OCI-LY1 (cell line): ENCODE data around the gene SVIP.

Experiments
- H2AFZ ChIP-seq: fragments of 200-600 bp; sonication (generic), shearing (Covaris generic); 2 replicates; pipeline ENCODE4 v1.6.0; 2014; ENCODE audit warnings: antibody characterized with exemption, mild to moderate bottlenecking, low read length
- H3F3A ChIP-seq: fragments of 200-600 bp; sonication (generic), shearing (Covaris generic); 2 replicates; pipeline ENCODE4 v1.6.0; 2014; ENCODE audit warnings: mild to moderate bottlenecking, antibody characterized with exemption, low read length, moderate library complexity; ENCODE audit not compliant: insufficient read depth
- H3K27ac ChIP-seq: fragments of 200-600 bp; sonication (generic); 2 replicates; pipeline ENCODE4 v1.5.1; 2014; ENCODE audit warnings: low read length, mixed run types, mild to moderate bottlenecking, low read depth; ENCODE audit not compliant: poor library complexity, severe bottlenecking
- H3K27me3 ChIP-seq: fragments of 200-600 bp; sonication (generic); 2 replicates; pipeline ENCODE4 v1.6.0; 2014; ENCODE audit warnings: antibody characterized with exemption, mild to moderate bottlenecking, low read length, moderate library complexity; ENCODE audit not compliant: insufficient read depth
- H3K36me3 ChIP-seq: fragments of 200-600 bp; sonication (generic); 2 replicates; pipeline ENCODE4 v1.6.1; 2014; ENCODE audit warnings: mild to moderate bottlenecking, antibody characterized with exemption, low read length, moderate library complexity, mixed read lengths; ENCODE audit not compliant: insufficient read depth
- H3K4me1 ChIP-seq: fragments of 200-600 bp; sonication (generic); 2 replicates; pipeline ENCODE4 v1.5.1; 2014; ENCODE audit warnings: mild to moderate bottlenecking, low read length, moderate library complexity; ENCODE audit not compliant: insufficient read depth, severe bottlenecking
- H3K4me2 ChIP-seq: fragments of 200-600 bp; sonication (generic), shearing (Covaris generic); 2 replicates; pipeline ENCODE4 v1.6.1; 2014; ENCODE audit warnings: low read length
- H3K4me3 ChIP-seq: fragments of 200-600 bp; sonication (generic); 2 replicates; pipeline ENCODE4 v1.5.1; 2014; ENCODE audit warnings: low read length, low read depth, mild to moderate bottlenecking, mixed read lengths; ENCODE audit not compliant: poor library complexity, severe bottlenecking
- H3K79me2 ChIP-seq: fragments of 200-600 bp; shearing (Covaris generic); 2 replicates; pipeline ENCODE4 v1.6.1; 2016; ENCODE audit warnings: mixed run types, low read length, mixed read lengths; ENCODE audit not compliant: insufficient read depth
- H3K9ac ChIP-seq: fragments of 200-600 bp; sonication (generic), shearing (Covaris generic); 2 replicates; pipeline ENCODE4 v1.6.1; 2014; ENCODE audit warnings: mild to moderate bottlenecking, low read length, mixed read lengths
- H3K9me2 ChIP-seq: fragments of 200-600 bp; sonication (generic), shearing (Covaris generic); 2 replicates; pipeline ENCODE4 v1.6.1; 2014; ENCODE audit warnings: low read depth, mild to moderate bottlenecking, low read length, mixed read lengths
- H3K9me3 ChIP-seq: fragments of 200-600 bp; shearing (Covaris generic); 2 replicates; pipeline ENCODE4 v1.6.1; 2014; ENCODE audit warnings: low read length, mixed read lengths
- H4K20me1 ChIP-seq: fragments of 200-600 bp; sonication (generic), shearing (Covaris generic); 2 replicates; pipeline ENCODE4 v1.6.0; 2016; ENCODE audit warnings: mild to moderate bottlenecking, low read length; ENCODE audit not compliant: insufficient read depth
- EZH2 ChIP-seq: fragments of 200-600 bp; sonication (generic), shearing (Covaris generic); IDR thresholded peaks from 2 replicates; pipeline ENCODE4 v1.8.0; 2017; ENCODE audit warnings: borderline replicate concordance, mixed run types, mild to moderate bottlenecking, antibody characterized with exemption, low read length, moderate library complexity, mixed read lengths
- TF ChIP-seq, protein P1 (sequence below): fragments of 200-600 bp; sonication (generic), shearing (Covaris generic); IDR thresholded peaks from 2 replicates; pipeline ENCODE4 v1.5.1; 2017; ENCODE audit warnings: mild to moderate bottlenecking, antibody characterized with exemption, low read length, moderate library complexity, mixed read lengths

The SVIP gene

GRCh38 chr11:22779850-22780249 lies 49.8 kb downstream of the SVIP start:
- H3F3A ChIP-seq, result no peaks in the 10 kb centered on the region
- no peak overlapping the region for H3K27ac ChIP-seq
- no peak overlapping the region for H3K4me3 ChIP-seq
- no peak for TF ChIP-seq EZH2
- TF ChIP-seq, protein P1, sequence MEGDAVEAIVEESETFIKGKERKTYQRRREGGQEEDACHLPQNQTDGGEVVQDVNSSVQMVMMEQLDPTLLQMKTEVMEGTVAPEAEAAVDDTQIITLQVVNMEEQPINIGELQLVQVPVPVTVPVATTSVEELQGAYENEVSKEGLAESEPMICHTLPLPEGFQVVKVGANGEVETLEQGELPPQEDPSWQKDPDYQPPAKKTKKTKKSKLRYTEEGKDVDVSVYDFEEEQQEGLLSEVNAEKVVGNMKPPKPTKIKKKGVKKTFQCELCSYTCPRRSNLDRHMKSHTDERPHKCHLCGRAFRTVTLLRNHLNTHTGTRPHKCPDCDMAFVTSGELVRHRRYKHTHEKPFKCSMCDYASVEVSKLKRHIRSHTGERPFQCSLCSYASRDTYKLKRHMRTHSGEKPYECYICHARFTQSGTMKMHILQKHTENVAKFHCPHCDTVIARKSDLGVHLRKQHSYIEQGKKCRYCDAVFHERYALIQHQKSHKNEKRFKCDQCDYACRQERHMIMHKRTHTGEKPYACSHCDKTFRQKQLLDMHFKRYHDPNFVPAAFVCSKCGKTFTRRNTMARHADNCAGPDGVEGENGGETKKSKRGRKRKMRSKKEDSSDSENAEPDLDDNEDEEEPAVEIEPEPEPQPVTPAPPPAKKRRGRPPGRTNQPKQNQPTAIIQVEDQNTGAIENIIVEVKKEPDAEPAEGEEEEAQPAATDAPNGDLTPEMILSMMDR, result no peak
- no peaks in the 10 kb centered on the region for H3K36me3 ChIP-seq
- H3K9me3 ChIP-seq, result no peaks in the 10 kb centered on the region
- H3K9me2 ChIP-seq, result no peaks in the 10 kb centered on the region
- H2AFZ ChIP-seq, result no peak overlapping the region
- no peaks in the 10 kb centered on the region for H3K27me3 ChIP-seq
- no peaks in the 10 kb centered on the region for H3K79me2 ChIP-seq
- H4K20me1 ChIP-seq, result no peaks in the 10 kb centered on the region
- H3K9ac ChIP-seq, result no peak overlapping the region
- H3K4me2 ChIP-seq, result no peak overlapping the region
- peaks cover 7% of the 10 kb centered on the region for H3K4me1 ChIP-seq

DNA sequence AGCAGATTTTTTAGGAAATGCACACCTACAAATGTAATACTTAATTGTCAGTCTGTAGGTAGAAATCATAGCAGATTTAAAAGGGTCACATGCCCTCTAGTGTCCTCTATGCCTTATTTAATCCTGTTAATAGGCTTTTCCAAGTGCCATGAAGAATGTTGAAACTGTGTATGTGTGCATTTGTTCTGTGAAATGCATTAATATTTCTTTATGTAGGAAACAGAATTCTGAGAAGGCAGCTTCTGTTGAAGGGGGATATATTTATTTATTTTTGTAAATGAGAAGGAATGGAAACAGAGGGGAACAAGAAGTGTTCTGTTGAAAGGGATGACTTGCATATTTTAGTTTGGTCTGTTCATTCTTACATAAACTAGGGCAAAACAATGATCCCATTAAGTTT lies 51.0 kb downstream of the SVIP start:
- H3F3A ChIP-seq, result no peaks in the 10 kb centered on the region
- H3K36me3 ChIP-seq, result no peaks in the 10 kb centered on the region
- no peak overlapping the region for H2AFZ ChIP-seq
- peaks cover 7% of the 10 kb centered on the region for H3K4me1 ChIP-seq
- H3K79me2 ChIP-seq, result no peaks in the 10 kb centered on the region
- no peak overlapping the region for H3K27ac ChIP-seq
- H3K9ac ChIP-seq, result no peak overlapping the region
- no peak overlapping the region for H3K4me3 ChIP-seq
- H3K9me2 ChIP-seq, result no peaks in the 10 kb centered on the region
- no peak for TF ChIP-seq EZH2
- TF ChIP-seq, protein P1, result peak; percentile 22; the same call in 1 of the 2 replicates
- H3K27me3 ChIP-seq, result no peaks in the 10 kb centered on the region
- no peaks in the 10 kb centered on the region for H3K9me3 ChIP-seq
- H4K20me1 ChIP-seq, result no peaks in the 10 kb centered on the region
- no peak overlapping the region for H3K4me2 ChIP-seq

DNA sequence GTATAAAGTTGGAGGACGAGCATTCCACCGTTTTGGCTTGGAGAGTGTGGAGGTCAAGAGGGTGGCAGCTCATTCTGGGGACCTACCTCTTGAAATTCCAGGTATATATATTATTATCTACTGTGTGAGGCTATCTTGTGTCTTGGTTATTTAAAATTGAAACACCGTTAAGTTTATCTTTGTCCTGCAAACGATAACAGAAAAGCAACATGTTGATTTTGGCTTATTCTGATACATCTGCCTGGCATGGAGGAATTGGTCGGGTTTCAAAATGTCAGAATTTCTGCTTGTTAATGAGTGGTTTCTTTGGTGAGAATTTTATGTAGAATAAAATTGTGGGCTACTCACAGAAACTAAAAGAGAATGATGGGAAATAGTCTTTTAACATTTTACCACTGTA lies 54.4 kb downstream of the SVIP start:
- TF ChIP-seq, protein P1, result no peak

More for the DNA sequence above, 54.4 kb downstream of the SVIP start:
- no peak overlapping the region for H3K9ac ChIP-seq
- H3K4me1 ChIP-seq, result no peaks in the 10 kb centered on the region
- no peak overlapping the region for H2AFZ ChIP-seq
- no peak overlapping the region for H3K4me3 ChIP-seq
- H3K4me2 ChIP-seq, result no peak overlapping the region
- no peaks in the 10 kb centered on the region for H3K9me3 ChIP-seq
- H3K36me3 ChIP-seq, result no peaks in the 10 kb centered on the region
- H3F3A ChIP-seq, result no peaks in the 10 kb centered on the region
- no peaks in the 10 kb centered on the region for H3K79me2 ChIP-seq
- H3K27ac ChIP-seq, result no peak overlapping the region
- no peaks in the 10 kb centered on the region for H3K27me3 ChIP-seq
- no peaks in the 10 kb centered on the region for H3K9me2 ChIP-seq
- no peaks in the 10 kb centered on the region for H4K20me1 ChIP-seq
